H9 (cell line): Measurements from ENCODE around the gene TRIM40. TPM values are rescaled to one million over a fixed set of nuclear protein-coding genes. Genes with fewer than 3 reads are reported as not detected.

Experiments used
- DNase-seq: peaks from one replicate; pipeline ENCODE4 v3.0.0-alpha.2; 2017
- H2AFZ ChIP-seq: one replicate; pipeline ENCODE4 v1.6.1; 2013; ENCODE audit warnings: mild to moderate bottlenecking, low read length, control low read depth, moderate library complexity
- H2AK5ac ChIP-seq: 2 replicates; pipeline ENCODE4 v1.6.1; 2013; ENCODE audit warnings: low read length, control low read depth, mixed read lengths; ENCODE audit not compliant: insufficient read length
- H2BK120ac ChIP-seq: one replicate; pipeline ENCODE4 v1.6.1; 2013; ENCODE audit warnings: low read depth, mild to moderate bottlenecking, low read length, control low read depth, inconsistent platforms; ENCODE audit not compliant: poor library complexity, severe bottlenecking
- H2BK12ac ChIP-seq: 2 replicates; pipeline ENCODE4 v1.6.1; 2013; ENCODE audit warnings: low read length, control low read depth, mixed read lengths, low read depth; ENCODE audit not compliant: insufficient read length
- H2BK15ac ChIP-seq: 2 replicates; pipeline ENCODE4 v1.6.1; 2013; ENCODE audit warnings: low read depth, low read length, control low read depth
- H2BK20ac ChIP-seq: one replicate; pipeline ENCODE4 v1.6.1; 2013; ENCODE audit warnings: low read depth, mild to moderate bottlenecking, low read length, control low read depth, inconsistent platforms; ENCODE audit not compliant: poor library complexity, severe bottlenecking
- H2BK5ac ChIP-seq: 2 replicates; pipeline ENCODE4 v1.6.1; 2013; ENCODE audit warnings: low read length, control low read depth, mixed read lengths; ENCODE audit not compliant: insufficient read length
- H3K14ac ChIP-seq: 2 replicates; pipeline ENCODE4 v1.6.1; 2013; ENCODE audit warnings: low read length, control low read depth; ENCODE audit not compliant: insufficient read depth
- H3K18ac ChIP-seq: 2 replicates; pipeline ENCODE4 v1.6.1; 2013; ENCODE audit warnings: low read depth, mild to moderate bottlenecking, mixed read lengths, low read length, control low read depth; ENCODE audit not compliant: insufficient read length
- H3K23ac ChIP-seq: 2 replicates; pipeline ENCODE4 v1.6.1; 2013; ENCODE audit warnings: low read length, control low read depth, mixed read lengths, low read depth; ENCODE audit not compliant: insufficient read length
- H3K23me2 ChIP-seq: 2 replicates; pipeline ENCODE4 v1.6.1; 2013; ENCODE audit warnings: low read depth, mild to moderate bottlenecking, mixed read lengths, low read length, control low read depth; ENCODE audit not compliant: insufficient read length, poor library complexity, severe bottlenecking
- H3K27ac ChIP-seq: 2 replicates; pipeline ENCODE4 v1.5.1; 2013; ENCODE audit warnings: low read length, control low read depth, mixed read lengths, low read depth; ENCODE audit not compliant: insufficient read length
- H3K27me3 ChIP-seq: 2 replicates; pipeline ENCODE4 v1.6.1; 2013; ENCODE audit warnings: low read length, control low read depth, inconsistent platforms; ENCODE audit not compliant: insufficient read depth
- H3K4ac ChIP-seq: 2 replicates; pipeline ENCODE4 v1.6.1; 2013; ENCODE audit warnings: low read depth, mild to moderate bottlenecking, control low read depth, inconsistent platforms, low read length, moderate library complexity
- H3K4me1 ChIP-seq: 2 replicates; pipeline ENCODE4 v1.6.1; 2013; ENCODE audit warnings: low read length, control low read depth, inconsistent platforms; ENCODE audit not compliant: insufficient read depth
- H3K4me2 ChIP-seq: 2 replicates; pipeline ENCODE4 v1.6.1; 2013; ENCODE audit warnings: low read length, control low read depth, mixed read lengths; ENCODE audit not compliant: insufficient read length, insufficient read depth
- H3K56ac ChIP-seq: 2 replicates; pipeline ENCODE4 v1.6.1; 2013; ENCODE audit warnings: low read depth, mild to moderate bottlenecking, mixed read lengths, low read length, control low read depth; ENCODE audit not compliant: insufficient read length
- H3K79me1 ChIP-seq: 2 replicates; pipeline ENCODE4 v1.6.1; 2013; ENCODE audit warnings: low read depth, mild to moderate bottlenecking, moderate library complexity, low read length, control low read depth, inconsistent platforms; ENCODE audit not compliant: insufficient read depth, poor library complexity, severe bottlenecking
- H3K79me2 ChIP-seq: 2 replicates; pipeline ENCODE4 v1.6.1; 2013; ENCODE audit warnings: low read length, control low read depth, inconsistent platforms; ENCODE audit not compliant: insufficient read depth
- H3K9ac ChIP-seq: 2 replicates; pipeline ENCODE4 v1.6.1; 2013; ENCODE audit warnings: low read length, control low read depth, mixed read lengths; ENCODE audit not compliant: insufficient read length; ENCODE audit errors: extremely low read depth
- H3K9me3 ChIP-seq: one replicate; pipeline ENCODE4 v1.6.1; 2013; ENCODE audit warnings: low read depth, low read length, inconsistent platforms; ENCODE audit not compliant: control insufficient read depth
- H3T11ph ChIP-seq: one replicate; pipeline ENCODE4 v1.6.1; 2013; ENCODE audit warnings: mild to moderate bottlenecking, low read length, control low read depth, inconsistent platforms
- H4K20me1 ChIP-seq: one replicate; pipeline ENCODE4 v1.6.1; 2013; ENCODE audit not compliant: control insufficient read depth, insufficient read length, insufficient read depth
- H4K5ac ChIP-seq: 2 replicates; pipeline ENCODE4 v1.6.1; 2013; ENCODE audit warnings: low read depth, mild to moderate bottlenecking, mixed read lengths, low read length, control low read depth; ENCODE audit not compliant: insufficient read length
- H4K8ac ChIP-seq: replicated peaks from 2 replicates; pipeline ENCODE4 v1.6.1; 2013; ENCODE audit warnings: low read length, control low read depth, mixed read lengths, low read depth; ENCODE audit not compliant: insufficient read length
- H4K91ac ChIP-seq: 2 replicates; pipeline ENCODE4 v1.6.1; 2013; ENCODE audit warnings: low read depth, mild to moderate bottlenecking, moderate library complexity, mixed read lengths, low read length, control low read depth; ENCODE audit not compliant: insufficient read length
- H3K27ac Mint-ChIP-seq, 3 experiments: 2 replicates in 2 of 3; 3 replicates in 1 of 3; pipeline ENCODE4 v1.8.0; 2020 to 2021; ENCODE audit warnings: mixed read lengths in 3 of 3, mild to moderate bottlenecking in 1 of 3, moderate library complexity in 1 of 3
- H3K27me3 Mint-ChIP-seq: 2 replicates; pipeline ENCODE4 v1.8.0; 2021; ENCODE audit warnings: low read depth, mild to moderate bottlenecking, moderate library complexity, mixed read lengths
- H3K36me3 Mint-ChIP-seq, 3 experiments: 2 replicates in 2 of 3; 3 replicates in 1 of 3; pipeline ENCODE4 v1.8.0; 2020 to 2021; ENCODE audit warnings: low read depth in 3 of 3, mixed read lengths in 3 of 3; ENCODE audit not compliant: insufficient read depth in 1 of 3
- H3K4me1 Mint-ChIP-seq, 2 experiments: 2 replicates each; pipeline ENCODE4 v1.8.0; 2020; ENCODE audit warnings: mixed read lengths in 2 of 2
- H3K4me3 Mint-ChIP-seq, 2 experiments: 2 replicates in 1 of 2; 3 replicates in 1 of 2; pipeline ENCODE4 v1.8.0; 2020 to 2021; ENCODE audit warnings: mild to moderate bottlenecking in 2 of 2, mixed read lengths in 2 of 2, moderate library complexity in 1 of 2
- H3K9me3 Mint-ChIP-seq, 2 experiments: 2 replicates in 1 of 2; 3 replicates in 1 of 2; pipeline ENCODE4 v1.8.0; 2020; ENCODE audit warnings: mild to moderate bottlenecking in 2 of 2, mixed read lengths in 2 of 2, moderate library complexity in 1 of 2
- WGBS: extraction: QIAGEN DNeasy Blood & Tissue Kit; methylation state at CpG from one replicate; pipeline ENCODE4 v1.1.7; 2013; ENCODE audit warnings: missing lambda C conversion rate, low lambda C conversion rate, mixed read lengths; ENCODE audit not compliant: insufficient read length; ENCODE audit errors: extremely low coverage; 5-methylcytosine and 5-hydroxymethylcytosine counted together
- total RNA-seq: library from RNA; stranded (reverse); gene quantifications from 2 replicates; pipeline ENCODE4 v1.2.1, GENCODE V29; 2021
- TF ChIP-seq, protein P1 (sequence below): fragments of 200-600 bp; sonication (generic); conservative IDR thresholded peaks from 3 replicates; pipeline ENCODE4 v1.8.0; 2021; ENCODE audit warnings: antibody characterized with exemption, mild to moderate bottlenecking

TRIM40 gene
- total RNA-seq, 1 experiment from 2014 or later, result not detected

DNA sequence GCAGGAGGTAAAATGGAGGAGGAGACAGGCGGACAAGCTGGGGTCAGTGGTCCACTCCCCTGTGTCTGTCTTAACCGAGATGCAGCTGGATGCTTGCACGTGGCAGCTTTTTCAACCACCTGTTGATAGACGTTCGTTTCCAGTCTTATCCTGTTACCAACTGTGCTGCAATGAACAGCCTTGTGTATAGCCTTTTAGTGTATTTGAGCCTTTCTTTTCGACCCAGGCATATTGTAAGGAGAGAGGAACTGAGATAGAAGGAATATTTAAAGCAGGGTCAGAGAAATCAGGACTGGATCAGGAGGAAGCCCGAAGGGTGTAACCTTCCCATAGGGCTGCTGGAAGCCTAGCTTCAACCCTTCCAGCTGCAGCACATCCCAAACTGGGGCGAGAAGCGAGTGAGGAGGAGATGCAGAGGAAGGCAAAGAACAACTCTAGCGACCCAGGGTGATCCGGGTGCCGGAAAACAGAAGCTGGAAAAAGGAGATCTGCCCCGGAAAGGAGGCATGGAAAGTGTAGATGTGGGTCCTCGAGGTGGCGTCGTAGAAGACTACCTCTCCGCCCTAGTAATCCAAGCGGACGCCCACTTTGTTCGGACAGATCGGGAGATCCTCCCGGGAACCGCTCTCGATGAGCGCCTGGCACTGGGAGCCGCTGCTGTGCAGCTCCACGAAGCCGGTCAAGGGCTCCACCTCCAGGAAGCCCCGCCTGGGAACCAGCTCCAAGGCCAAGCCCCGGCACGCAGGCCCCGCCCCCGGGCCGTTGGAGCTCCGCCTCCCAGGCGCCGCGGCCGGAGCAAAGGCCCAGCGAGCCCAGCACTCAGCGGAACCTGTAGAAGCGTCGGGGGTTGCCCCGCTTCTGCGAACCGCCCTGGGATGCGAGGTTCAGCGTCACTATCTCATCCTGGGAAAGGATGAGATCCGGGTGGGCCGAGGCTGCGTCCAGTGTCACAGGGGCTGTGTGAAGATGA lies 34.2 kb upstream of the TRIM40 start:
- Mint-ChIP-seq H3K36me3 (peaks cover 0 to 2% (median 0%) of the 10 kb centered on the region in 3 experiments; a peak in 1 of 7 replicates), H3K4me1 (peaks cover 37 to 39% of the 10 kb centered on the region in 2 experiments), H3K27me3 (peaks cover 97% of the 10 kb centered on the region), H3K9me3 (peaks cover 0 to 5% of the 10 kb centered on the region in 2 experiments; a peak in 3 of 5 replicates), H3K4me3 (peak overlapping the region; percentile 52 to 83), H3K27ac (no peak overlapping the region)
- Histone ChIP-seq H3K56ac (no peak overlapping the region), H3K4me1 (peaks cover 5% of the 10 kb centered on the region; the same call in 1 of the 2 replicates), H3K79me2 (no peaks in the 10 kb centered on the region), H4K20me1 (no peaks in the 10 kb centered on the region), H3K14ac (no peak overlapping the region), H4K5ac (no peak overlapping the region), H3K79me1 (no peaks in the 10 kb centered on the region), H4K91ac (no peak overlapping the region), H2AK5ac (no peak overlapping the region), H3T11ph (no peak overlapping the region), H2BK120ac (no peak overlapping the region), H3K23ac (no peak overlapping the region), H4K8ac (no peak overlapping the region), H2BK12ac (no peak overlapping the region), H3K9me3 (no peaks in the 10 kb centered on the region), H2BK5ac (no peak overlapping the region), H3K27me3 (peaks cover 36% of the 10 kb centered on the region; the same call in 1 of the 2 replicates), H3K4me2 (peak overlapping the region; percentile 95), H3K4ac (no peak overlapping the region), H3K23me2 (peaks cover 22% of the 10 kb centered on the region), H2BK20ac (no peak overlapping the region), H2BK15ac (no peak overlapping the region), H3K18ac (no peak overlapping the region), H3K27ac (no peak overlapping the region), H3K9ac (no peak overlapping the region), H2AFZ (no peak overlapping the region)
- peak; percentile 95 for DNase-seq
- WGBS, result no CpG with 5 or more reads among the region's 51 CpGs
- TF ChIP-seq, protein P1, sequence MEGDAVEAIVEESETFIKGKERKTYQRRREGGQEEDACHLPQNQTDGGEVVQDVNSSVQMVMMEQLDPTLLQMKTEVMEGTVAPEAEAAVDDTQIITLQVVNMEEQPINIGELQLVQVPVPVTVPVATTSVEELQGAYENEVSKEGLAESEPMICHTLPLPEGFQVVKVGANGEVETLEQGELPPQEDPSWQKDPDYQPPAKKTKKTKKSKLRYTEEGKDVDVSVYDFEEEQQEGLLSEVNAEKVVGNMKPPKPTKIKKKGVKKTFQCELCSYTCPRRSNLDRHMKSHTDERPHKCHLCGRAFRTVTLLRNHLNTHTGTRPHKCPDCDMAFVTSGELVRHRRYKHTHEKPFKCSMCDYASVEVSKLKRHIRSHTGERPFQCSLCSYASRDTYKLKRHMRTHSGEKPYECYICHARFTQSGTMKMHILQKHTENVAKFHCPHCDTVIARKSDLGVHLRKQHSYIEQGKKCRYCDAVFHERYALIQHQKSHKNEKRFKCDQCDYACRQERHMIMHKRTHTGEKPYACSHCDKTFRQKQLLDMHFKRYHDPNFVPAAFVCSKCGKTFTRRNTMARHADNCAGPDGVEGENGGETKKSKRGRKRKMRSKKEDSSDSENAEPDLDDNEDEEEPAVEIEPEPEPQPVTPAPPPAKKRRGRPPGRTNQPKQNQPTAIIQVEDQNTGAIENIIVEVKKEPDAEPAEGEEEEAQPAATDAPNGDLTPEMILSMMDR, result no peak; the same call in 2 of the 3 replicates
